Activated B cell treated with CpG ODN at 0.5 μM for 24 hours (primary cell): ENCODE results near the gene RASGRP2. TPM values are rescaled to one million over a fixed set of nuclear protein-coding genes. Genes with fewer than 3 reads are reported as not detected.
A peak's percentile ranks its signal among the peaks of the same experiment; 100 is the strongest.

Source experiments
- ATAC-seq: fragments of 200-7000 bp; cut with Tn5 transposase; one replicate; pipeline ENCODE4 v1.10.0; 2021; ENCODE audit warnings: low read depth, mild to moderate bottlenecking, moderate library complexity
- CTCF ChIA-PET: fragments of 350-600 bp; sonication (Branson Sonifier 250); formaldehyde crosslinking; loops from one replicate; lab custom pipeline; 2021; ENCODE audit warnings: antibody characterized with exemption; lab: Charles Lee
- POLR2A ChIA-PET: fragments of 350-600 bp; sonication (Branson Sonifier 250); formaldehyde crosslinking; loops from one replicate; lab custom pipeline; 2021; ENCODE audit warnings: antibody characterized with exemption; lab: Charles Lee
- DNase-seq: peaks from one replicate; pipeline ENCODE4 v3.0.0; 2022
- H3K27ac Mint-ChIP-seq: one replicate; pipeline ENCODE4 v1.8.0; 2020; ENCODE audit warnings: mixed read lengths
- H3K27me3 Mint-ChIP-seq: one replicate; pipeline ENCODE4 v1.8.0; 2021; ENCODE audit warnings: mixed read lengths
- H3K36me3 Mint-ChIP-seq: one replicate; pipeline ENCODE4 v1.8.0; 2021; ENCODE audit warnings: low read depth, mixed read lengths
- H3K4me1 Mint-ChIP-seq: one replicate; pipeline ENCODE4 v1.8.0; 2021; ENCODE audit warnings: mixed read lengths
- H3K4me3 Mint-ChIP-seq: one replicate; pipeline ENCODE4 v1.8.0; 2020; ENCODE audit warnings: mild to moderate bottlenecking, mixed read lengths
- H3K9me3 Mint-ChIP-seq: one replicate; pipeline ENCODE4 v1.8.0; 2020; ENCODE audit warnings: mixed read lengths
- CTCF ChIP-seq: fragments of 200-600 bp; IDR thresholded peaks from one replicate; pipeline ENCODE4 v1.8.0; 2022; ENCODE audit warnings: antibody characterized with exemption, mild to moderate bottlenecking
- intact Hi-C: fragments of 100-400 bp; cut with micrococcal nuclease; formaldehyde crosslinking; loops from one replicate; pipeline ENCODE4 v1.15.1; 2024
- total RNA-seq: library from RNA; stranded (reverse); gene quantifications from 2 replicates; pipeline ENCODE4 v1.2.3, GENCODE V29; 2022

RASGRP2 gene
- total RNA-seq, 1 donor from 2014 or later: 177 TPM

- ChIA-PET POLR2A (interaction anchor here (0.6 to 1.0 kb wide), 3 partner anchors 20 to 360 kb away, joined by 3 to 4 read pairs (median 4); no protein-coding TSS in a partner anchor), CTCF (interaction anchor here (1.4 kb wide), 1 partner anchor 36 kb away, joined by 6 read pairs; no protein-coding TSS in a partner anchor)
- Mint-ChIP-seq H3K9me3 (no peaks in the 10 kb centered on the region), H3K36me3 (peaks cover 30% of the 10 kb centered on the region), H3K27ac (no peak overlapping the region), H3K27me3 (peaks cover 20% of the 10 kb centered on the region), H3K4me1 (peaks cover 22% of the 10 kb centered on the region), H3K4me3 (no peak overlapping the region)
- no peak for TF ChIP-seq CTCF
- no peak for DNase-seq
- intact Hi-C loops: no loop called here
- no peak for ATAC-seq
These were observed 18.9 kb downstream of the RASGRP2 start for GRCh38 chr11:64724863-64725532.

- Mint-ChIP-seq H3K9me3 (no peaks in the 10 kb centered on the region), H3K4me1 (peaks cover 22% of the 10 kb centered on the region), H3K27ac (peak overlapping the region; percentile 76), H3K36me3 (peaks cover 26% of the 10 kb centered on the region), H3K27me3 (peaks cover 24% of the 10 kb centered on the region), H3K4me3 (peak overlapping the region; percentile 81)
- ChIA-PET POLR2A (no interaction called here), CTCF (interaction anchor here (1.0 to 1.4 kb wide), 2 partner anchors 36 to 407 kb away, joined by 3 to 6 read pairs; partner anchors contain the start of genes PRDX5 and TRMT112)
- intact Hi-C loops: loop anchor here (1.0 to 2.0 kb wide), 6 partner anchors 19 to 419 kb away; partner anchors contain the start of genes ESRRA and PRDX5
- DNase-seq (no peak), ATAC-seq (peak; percentile 59)
- TF ChIP-seq CTCF: no peak
These were observed 19.8 kb downstream of the RASGRP2 start for GRCh38 chr11:64723907-64724862.

- H3K27me3 Mint-ChIP-seq: peaks cover 30% of the 10 kb centered on the region
- H3K9me3 Mint-ChIP-seq: no peaks in the 10 kb centered on the region
- H3K4me1 Mint-ChIP-seq: peaks cover 22% of the 10 kb centered on the region
- intact Hi-C loops: loop anchor here (1.0 to 2.0 kb wide), 6 partner anchors 20 to 418 kb away; partner anchors contain the start of genes ESRRA and PRDX5
- peak within 1 kb of the TSS; percentile 76 for H3K27ac Mint-ChIP-seq
- peak within 1 kb of the TSS; percentile 81 for H3K4me3 Mint-ChIP-seq
- CTCF ChIA-PET: interaction anchor here (1.0 to 2.0 kb wide), 3 partner anchors 34 to 406 kb away, joined by 3 to 8 read pairs (median 6); partner anchors contain the start of genes PRDX5 and TRMT112
- TF ChIP-seq CTCF: peak; percentile 64
- POLR2A ChIA-PET: interaction anchor here (0.6 to 1.6 kb wide), 5 partner anchors 19 to 957 kb away, joined by 3 to 6 read pairs (median 3); no protein-coding TSS in a partner anchor
- ATAC-seq (peak; percentile 89), DNase-seq (peak; percentile 88)
- peaks cover 19% of the 10 kb centered on the region for H3K36me3 Mint-ChIP-seq
These were observed 20.6 kb downstream of the RASGRP2 start, which contains the start of gene NRXN2 for GRCh38 chr11:64723117-64723906. TSS of gene NRXN2 (minus strand) at chr11:64723197. CDS start at chr11:64713699, 9,498 bp downstream.

- ATAC-seq (no peak), DNase-seq (no peak)
- Mint-ChIP-seq H3K9me3 (no peaks in the 10 kb centered on the region), H3K27me3 (peaks cover 38% of the 10 kb centered on the region), H3K27ac (no peak overlapping the region), H3K4me3 (peak overlapping the region; percentile 28), H3K36me3 (peaks cover 11% of the 10 kb centered on the region), H3K4me1 (peaks cover 22% of the 10 kb centered on the region)
- POLR2A ChIA-PET: interaction anchor here (0.5 to 1.6 kb wide), 7 partner anchors 20 to 956 kb away, joined by 3 to 13 read pairs (median 3); no protein-coding TSS in a partner anchor
- CTCF ChIA-PET: interaction anchor here (0.9 to 2.0 kb wide), 2 partner anchors 33 to 367 kb away, joined by 3 to 8 read pairs; no protein-coding TSS in a partner anchor
- no peak for TF ChIP-seq CTCF
- intact Hi-C loops: loop anchor here (1.0 to 2.0 kb wide), 6 partner anchors 21 to 417 kb away; partner anchors contain the start of genes ESRRA and PRDX5
These were observed 21.5 kb downstream of the RASGRP2 start for GRCh38 chr11:64722141-64723065.
